H4 (cell line): ENCODE results near the gene KAT2A. TPM values are rescaled to one million over a fixed set of nuclear protein-coding genes. Genes with fewer than 3 reads are reported as not detected.

ENCODE experiments used
- DNase-seq: peaks from one replicate; pipeline ENCODE4 v3.0.0-alpha.2; 2015; ENCODE audit warnings: low spot score
- total RNA-seq: library from RNA; depleted of rRNA; stranded (reverse); fragments of >200 nt; shearing (Covaris generic); gene quantifications from 2 replicates; pipeline ENCODE4 v1.2.3, GENCODE V29; 2014

Gene KAT2A
- total RNA-seq, 1 experiment from 2014 or later: 16.7 TPM

- no peak for DNase-seq
These were observed 7.0 kb downstream of the KAT2A start for GRCh38 chr17:42114118-42114517.

GRCh38 chr17:42113293-42114069 is 7.7 kb downstream of the KAT2A start:
- no peak for DNase-seq

- peak; percentile 87 for DNase-seq
These were observed 8.5 kb downstream of the KAT2A start, which contains the start of gene DHX58 for GRCh38 chr17:42112552-42113176. TSS of gene DHX58 (minus strand) at chr17:42112714. CDS start at chr17:42111892, 822 bp downstream.

GRCh38 chr17:42111871-42112551 is 9.2 kb downstream of the KAT2A start:
- no peak for DNase-seq

- DNase-seq: no peak
These were observed 9.9 kb downstream of the KAT2A start for GRCh38 chr17:42111265-42111636.

GRCh38 chr17:42110301-42111264 is 10.6 kb downstream of the KAT2A start:
- DNase-seq: no peak

- no peak for DNase-seq
These were observed 12.1 kb downstream of the KAT2A start for GRCh38 chr17:42109086-42109485.

- DNase-seq: no peak
These were observed 13.3 kb downstream of the KAT2A start for GRCh38 chr17:42107597-42108576.

- DNase-seq: no peak
These were observed 14.0 kb downstream of the KAT2A start for GRCh38 chr17:42107124-42107523.

GRCh38 chr17:42106009-42106408 is 15.2 kb downstream of the KAT2A start:
- DNase-seq: no peak

GRCh38 chr17:42104264-42104663 is 16.9 kb downstream of the KAT2A start:
- DNase-seq: no peak

GRCh38 chr17:42103221-42103954 is 17.8 kb downstream of the KAT2A start:
- DNase-seq: no peak

- DNase-seq: no peak
These were observed 19.5 kb downstream of the KAT2A start for GRCh38 chr17:42101513-42102292.

- no peak for DNase-seq
These were observed 22.3 kb downstream of the KAT2A start for GRCh38 chr17:42098730-42099399.

- DNase-seq: no peak
These were observed 23.2 kb downstream of the KAT2A start, which contains the start of gene ZNF385C for GRCh38 chr17:42097691-42098631. TSS of gene ZNF385C (minus strand) at chr17:42098473. CDS start at chr17:42063056, 35,417 bp downstream.

GRCh38 chr17:42096360-42097111 is 24.6 kb downstream of the KAT2A start:
- DNase-seq: no peak
